UCSD-AML1 (cell line): ENCODE results near the gene KCNG4.
"Not testable (repeated sequence)": the region's sequence is repeated elsewhere in the genome, so short reads cannot be mapped to it uniquely, and the experiment has no call there.

ENCODE experiments used
- DNase-seq: peaks from one replicate; lab custom pipeline; 2025; ENCODE audit not compliant: unreplicated experiment; lab: John Stamatoyannopoulos, UW

The KCNG4 gene

DNA sequence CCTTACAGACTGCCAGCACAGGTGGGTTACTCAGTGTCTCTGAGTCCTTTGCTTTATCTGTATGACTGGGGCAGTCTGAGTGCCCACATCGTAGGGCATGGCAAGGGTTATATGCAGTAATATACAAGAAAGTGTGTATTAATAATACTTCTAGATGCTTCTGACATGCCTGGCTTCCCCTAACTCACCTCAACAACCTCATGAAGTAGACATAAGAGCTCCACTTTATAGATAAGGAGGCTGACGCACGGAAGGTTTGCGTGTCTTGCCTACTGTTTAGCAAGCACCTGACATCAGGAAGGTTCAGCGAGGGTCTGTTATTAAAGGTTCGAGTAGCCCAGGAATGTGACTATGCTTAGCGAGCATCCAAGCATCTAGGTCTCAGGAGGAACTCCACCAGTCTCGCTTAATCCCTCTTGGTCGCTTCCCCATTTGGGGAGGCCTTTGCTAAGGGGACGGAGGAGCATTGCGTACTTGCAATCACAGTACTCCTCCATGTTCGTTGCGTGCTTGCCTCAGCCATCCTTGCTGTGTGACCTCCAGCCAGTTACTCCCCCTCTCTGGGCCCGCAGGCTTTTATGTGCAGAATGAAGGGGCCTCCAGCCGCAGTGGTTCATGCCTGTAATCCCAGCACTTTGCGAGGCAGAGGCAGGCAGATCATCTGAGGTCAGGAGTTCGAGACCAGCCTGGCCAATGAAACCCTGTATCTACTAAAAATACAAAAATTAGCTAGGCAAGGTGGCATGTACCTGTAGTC lies 1.6 kb downstream of the KCNG4 start:
- DNase-seq, result no peak

DNA sequence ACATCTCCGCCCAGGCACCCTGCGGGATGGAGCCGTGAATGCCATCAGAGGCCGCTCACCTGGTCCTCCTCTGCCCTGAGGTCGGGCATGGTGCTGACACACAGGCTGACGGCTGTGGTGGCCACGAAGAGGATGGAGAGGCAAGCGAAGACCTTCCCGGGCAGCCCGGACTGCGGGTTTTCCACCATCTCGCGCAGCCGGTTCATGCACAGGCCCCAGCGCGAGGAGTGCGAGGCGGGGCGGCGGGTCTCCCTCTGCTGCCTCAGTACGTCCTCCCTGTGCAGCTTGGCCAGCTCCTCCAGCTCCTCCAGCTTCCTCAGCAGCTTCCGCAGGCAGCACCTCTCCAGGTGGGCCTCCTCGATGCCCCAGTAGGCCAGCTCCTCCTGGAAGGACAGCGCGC lies 3.1 kb downstream of the KCNG4 start:
- no peak for DNase-seq

DNA sequence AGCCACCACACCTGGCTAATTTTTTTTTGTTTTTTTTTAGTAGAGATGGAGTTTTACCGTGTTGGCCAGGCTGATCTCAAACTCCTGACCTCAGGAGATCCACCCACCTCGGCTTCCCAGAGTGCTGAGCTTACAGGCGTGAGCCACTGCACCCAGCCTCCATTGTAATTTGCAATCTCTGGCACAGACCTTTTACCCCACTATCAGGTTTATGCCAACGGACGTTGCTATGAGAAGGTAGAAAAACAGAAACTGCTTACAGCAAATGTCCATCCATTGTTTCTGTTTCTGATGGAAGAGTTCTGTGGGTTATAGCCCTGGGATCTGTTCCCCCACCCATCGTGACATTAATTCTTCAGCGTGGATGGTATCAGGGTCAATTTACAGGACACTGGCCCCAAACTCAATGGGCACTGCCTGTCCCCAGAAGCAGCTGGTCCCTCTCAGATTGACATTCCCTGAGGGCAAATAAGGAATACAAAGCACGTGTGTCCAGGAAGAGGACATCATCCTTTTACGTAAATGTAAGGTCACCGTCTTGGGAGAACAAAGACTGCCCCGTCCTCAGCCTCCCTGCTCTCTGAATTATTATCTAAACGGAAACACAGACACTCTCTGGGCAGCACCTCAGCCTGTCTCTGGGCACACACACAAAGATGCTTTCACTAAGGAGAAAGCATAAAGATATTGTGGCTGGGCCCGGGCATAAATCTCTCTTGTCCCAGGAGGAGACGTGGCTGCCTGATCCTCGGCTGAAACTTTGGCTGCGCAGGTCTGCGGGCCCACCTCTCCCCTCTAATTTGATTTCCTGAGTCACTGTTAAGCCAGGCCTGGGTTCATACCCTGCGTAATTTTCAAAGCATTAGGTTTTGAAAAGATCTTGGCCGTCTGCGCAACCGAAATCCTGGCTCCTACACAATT lies 5.2 kb downstream of the KCNG4 start:
- no peak for DNase-seq

DNA sequence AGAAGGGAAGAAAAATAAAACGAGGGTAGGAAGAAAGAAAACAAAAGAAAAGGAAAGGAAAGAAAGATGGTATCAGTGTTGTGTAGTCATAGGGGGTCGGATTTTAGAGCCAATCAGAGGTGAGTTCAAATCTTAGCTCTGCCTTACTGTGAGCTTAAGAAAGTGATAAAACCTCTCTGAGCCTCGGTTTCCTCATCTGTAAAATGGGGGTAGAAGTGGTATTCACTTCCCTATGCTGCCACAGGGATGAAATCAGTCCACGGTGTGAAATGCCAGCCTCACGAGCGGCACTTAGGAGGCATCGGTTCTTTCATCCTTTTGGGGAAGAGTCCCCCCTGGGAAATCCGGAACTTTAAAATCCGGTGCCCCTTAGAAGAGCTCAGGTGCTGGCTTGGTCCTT lies 6.1 kb downstream of the KCNG4 start:
- DNase-seq, result no peak

DNA sequence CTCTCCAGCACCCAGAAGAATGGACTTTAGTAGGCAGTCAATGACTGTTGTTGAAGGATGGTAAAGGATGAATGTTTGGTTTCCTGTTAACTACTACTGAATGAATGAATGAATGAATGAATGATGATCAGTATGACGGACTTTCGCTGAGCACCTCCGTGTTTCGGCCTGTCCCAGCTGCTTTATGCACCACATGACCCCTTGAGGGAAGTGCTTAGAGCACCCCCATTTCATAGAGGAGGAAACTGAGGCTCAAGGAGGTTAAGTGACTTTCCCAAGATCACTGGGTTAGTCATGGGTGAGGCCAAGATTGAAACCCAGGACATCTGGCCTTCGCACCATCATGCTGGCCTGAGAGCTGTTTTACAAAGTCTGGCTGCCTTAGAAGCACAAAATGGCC lies 6.8 kb downstream of the KCNG4 start:
- DNase-seq, result no peak

DNA sequence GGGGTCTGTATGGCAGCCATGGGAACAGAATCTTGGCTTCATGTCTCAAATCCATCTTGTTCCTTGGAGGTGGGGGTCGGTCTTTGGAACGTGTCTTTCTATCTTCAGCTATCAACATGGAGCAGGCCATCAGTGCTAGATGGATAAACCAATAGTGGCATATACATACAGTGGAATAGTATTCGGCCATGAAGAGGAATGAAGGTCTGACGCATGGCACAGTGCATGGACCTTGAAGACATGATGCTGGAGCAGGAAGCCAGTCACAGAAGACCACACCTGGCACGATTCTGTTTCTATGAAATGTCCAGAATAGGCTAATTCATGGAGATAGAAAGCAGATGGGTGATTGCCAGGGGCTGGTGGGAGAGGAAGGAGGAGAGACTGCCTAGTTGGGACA lies 7.8 kb downstream of the KCNG4 start:
- no peak for DNase-seq

DNA sequence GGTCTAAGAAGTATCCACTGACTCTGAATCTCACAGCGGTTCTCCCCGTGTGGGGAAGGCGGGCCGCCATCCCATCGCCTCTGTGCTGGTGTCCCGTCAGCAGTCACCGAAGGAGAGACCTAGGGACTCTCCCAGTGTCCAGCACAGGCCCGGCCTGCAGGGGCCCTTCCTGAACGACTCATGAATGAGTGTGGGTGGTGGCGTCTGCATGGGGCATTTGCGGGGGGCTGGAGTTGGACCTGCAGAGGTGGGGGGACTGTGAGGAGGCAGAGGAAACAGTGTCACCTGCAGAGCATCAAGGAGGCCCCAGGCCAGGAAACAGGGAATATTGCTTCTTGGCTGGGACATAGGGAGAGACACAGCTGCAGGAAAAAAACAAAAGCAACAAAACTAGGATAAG lies 10.3 kb downstream of the KCNG4 start:
- DNase-seq, result no peak

DNA sequence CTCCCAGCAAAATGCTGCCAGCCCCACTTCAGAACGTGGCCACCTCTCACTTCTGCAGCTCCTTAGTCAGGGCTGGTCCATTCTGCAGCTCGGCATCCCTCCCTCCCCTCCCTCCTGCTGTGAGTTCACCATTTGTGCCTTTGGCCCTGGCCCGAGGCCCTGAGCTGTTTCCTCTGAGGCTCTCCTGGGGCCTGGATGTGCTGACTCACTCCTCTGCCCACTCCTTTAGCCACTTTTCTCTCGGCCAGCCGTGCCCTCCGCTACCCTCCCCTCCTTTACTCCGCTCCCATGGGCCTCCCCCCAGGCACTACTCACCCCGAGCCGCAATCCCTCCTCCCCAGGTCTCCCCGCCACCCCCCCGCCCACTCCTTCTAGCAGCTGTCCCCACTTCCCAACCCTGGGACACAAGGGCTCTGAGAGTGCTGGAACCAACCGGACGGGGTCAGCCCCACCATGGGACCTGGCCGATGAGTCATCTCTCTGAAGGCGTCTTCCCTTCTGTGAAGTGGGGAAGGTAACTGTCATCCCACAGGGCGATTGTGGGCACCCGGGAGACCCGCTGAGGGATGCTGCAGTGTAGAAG lies 11.5 kb downstream of the KCNG4 start:
- peak; percentile 37 for DNase-seq

DNA sequence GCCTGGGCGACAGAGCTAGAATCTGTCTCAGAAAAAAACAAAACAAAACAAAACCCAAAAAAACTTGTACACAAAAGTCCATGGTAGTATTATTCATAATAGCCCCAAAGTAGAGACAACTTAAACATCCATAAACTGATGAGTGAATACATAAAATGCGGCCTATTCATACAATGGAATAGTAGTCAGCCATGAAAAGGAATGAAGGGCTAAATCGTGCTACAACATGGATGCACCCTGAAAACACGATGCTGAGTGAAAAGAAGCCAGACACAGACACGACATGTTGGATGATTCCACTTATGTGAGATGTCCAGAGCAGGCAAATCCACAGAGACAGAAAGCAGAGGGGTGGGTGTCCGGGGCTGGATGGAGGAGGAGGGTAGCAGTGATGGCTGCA lies 12.3 kb downstream of the KCNG4 start:
- DNase-seq, result no peak

DNA sequence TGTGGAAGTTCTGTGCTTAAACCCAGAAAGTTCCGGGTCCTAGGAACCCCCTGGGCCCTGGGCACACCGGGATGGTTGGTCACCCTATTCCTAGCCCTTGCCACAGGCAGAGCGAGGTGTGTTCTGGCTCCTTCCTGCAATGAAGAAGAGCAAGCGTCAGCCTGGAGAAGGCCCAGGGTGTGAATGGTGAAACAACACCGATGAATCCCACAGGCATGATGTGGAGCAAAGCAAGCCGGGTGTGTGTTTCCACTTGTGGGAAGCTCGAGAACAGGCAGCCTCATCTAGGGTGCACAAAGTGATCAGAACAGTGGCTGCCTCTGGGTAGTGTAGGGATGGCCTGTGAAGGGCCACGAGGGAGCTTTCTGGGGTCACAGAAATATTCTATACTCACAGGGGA lies 13.8 kb downstream of the KCNG4 start:
- DNase-seq, result no peak

DNA sequence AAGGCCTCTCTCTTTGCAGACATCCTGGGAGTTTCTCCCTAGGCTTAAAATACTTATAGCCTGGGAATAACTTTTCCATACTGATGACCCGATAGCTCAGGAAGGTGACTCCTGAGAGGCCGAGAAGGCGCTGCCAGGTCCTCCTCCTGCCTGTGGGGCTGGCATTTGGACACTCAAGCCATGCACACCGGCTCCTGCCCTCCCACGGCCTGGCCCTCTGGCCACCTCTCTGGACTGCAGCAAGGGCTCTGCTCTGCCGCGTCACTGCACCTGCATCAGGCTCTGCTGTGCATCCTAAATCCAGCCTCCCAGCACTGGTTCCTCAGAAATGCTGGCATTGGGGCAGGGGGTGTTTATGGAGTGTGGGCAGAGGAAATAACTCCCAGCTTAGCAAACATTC lies 14.2 kb downstream of the KCNG4 start:
- DNase-seq, result no peak

DNA sequence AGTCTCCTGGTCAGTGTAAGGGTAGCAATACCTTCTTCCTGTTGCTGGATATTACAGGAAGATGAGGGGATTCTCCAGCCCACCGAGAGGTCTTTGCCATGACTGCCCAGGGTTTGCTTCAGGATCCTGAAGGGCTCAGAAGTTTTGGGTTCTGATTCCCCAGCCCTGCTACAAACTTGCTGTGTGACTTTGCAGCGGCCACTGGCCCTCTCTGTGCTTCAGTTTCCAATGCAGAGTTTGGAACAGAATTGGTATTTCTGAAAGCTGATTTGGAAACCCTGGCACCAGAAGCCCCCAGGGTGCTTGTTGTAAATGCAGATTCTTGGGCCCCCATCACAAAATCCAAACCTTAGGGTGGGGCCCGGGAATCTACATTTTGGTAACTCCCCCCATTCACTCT lies 14.7 kb downstream of the KCNG4 start:
- DNase-seq, result no peak

DNA sequence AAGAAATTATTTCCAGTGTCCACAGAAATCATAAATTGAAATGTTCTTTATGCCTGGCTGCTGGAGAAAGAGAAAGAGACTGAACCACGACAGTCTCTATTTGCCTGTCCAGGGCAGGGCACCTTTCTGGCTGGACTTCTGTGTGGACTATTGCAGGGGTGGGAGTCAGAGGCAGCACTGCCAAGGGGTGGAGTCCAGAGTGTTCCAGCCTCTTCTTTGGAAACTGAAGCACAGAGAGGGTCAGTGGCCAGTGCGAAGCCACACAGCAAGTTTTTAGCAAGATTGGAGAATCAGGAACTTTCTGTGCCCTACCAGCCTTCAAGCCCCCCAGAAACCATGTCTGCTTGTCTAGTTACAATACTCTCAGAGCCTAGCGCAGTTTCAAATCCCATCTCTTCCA lies 15.3 kb downstream of the KCNG4 start:
- DNase-seq, result no peak

DNA sequence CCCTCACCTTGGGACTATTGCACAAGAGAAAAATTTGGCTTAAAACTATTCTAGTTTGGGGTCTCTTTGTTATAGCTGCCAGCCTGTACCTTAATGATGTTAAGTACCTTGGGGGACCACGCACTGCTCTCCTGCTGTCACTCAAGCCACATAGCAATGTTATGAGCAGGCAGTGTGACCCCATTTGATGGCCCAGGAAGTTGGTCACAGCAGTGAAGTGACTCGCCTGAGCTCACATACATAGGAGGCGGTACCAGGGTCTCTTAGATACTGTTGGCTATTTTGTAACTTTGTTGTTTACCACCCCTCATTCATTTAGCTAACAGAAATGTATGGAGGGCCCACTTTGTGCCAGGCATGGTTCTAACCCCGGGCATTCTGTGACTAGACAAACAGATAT lies 16.4 kb downstream of the KCNG4 start:
- DNase-seq, result no peak

DNA sequence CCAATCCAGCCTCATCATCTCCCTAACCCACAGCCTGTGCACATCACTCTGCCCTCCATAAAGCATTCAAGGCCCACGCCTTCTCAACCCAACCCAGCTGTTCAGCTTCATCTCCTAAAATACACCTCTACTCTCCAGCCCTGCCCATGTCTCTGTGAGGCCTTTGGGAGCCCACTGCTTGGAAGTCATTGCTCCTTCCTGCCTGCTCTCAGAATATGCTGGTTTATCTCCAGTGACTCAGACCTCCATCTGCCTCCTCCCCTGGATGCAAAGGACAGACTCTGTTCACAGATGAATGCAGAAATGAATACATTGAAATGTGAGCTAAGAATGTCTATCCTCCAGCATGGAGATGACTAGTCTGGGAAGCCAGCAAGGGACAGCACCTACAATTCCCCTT lies 19.0 kb downstream of the KCNG4 start:
- no peak for DNase-seq

DNA sequence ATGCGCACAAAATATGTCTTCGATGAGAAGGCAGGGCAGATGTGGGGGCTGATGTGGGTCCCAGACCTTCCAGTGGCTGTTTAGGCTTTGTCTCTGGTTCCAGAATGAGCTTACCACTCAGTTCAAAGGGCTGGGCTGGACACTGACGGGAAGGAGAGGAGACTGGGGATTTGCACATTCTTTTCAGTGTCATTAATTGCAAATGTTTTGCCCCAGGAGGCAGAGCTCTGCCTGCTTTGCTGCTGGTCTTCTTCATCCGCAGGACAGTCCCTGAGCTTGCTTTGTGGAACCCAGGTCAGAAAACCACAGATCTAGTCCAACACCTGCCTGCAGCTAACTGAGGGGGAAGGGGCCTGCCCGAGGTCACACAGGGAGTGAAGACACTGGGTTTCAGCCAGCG lies 20.9 kb downstream of the KCNG4 start:
- no peak for DNase-seq

DNA sequence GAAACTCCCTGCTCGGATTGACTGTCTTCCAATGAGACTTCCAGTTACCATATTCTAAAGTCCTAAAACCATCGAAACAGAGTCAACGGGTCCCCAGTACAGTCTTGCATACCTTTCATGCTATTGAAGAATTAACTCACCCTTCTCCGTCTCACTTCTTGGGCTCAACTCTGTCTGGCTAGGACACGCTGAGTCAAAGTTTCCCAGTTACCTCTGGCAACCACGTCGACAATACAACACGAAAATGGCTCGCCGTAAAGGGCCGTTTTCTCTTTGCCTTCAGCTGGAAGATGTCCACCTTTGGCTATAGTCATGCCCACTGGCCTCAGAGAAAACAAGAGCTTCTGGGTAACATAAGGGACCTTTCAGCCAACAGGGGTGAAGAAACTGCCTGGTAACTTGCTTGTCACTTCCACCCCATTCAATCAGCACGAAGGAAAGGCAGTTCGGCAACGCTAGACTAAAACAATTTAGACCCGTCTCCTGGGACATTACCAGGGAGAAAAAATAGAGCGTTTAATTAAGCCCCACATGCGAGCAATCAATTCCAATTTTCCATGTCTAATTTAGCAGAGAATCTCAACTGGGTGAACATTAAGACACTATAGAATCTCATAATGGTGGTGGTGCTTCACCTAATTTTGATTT lies 21.5 kb downstream of the KCNG4 start:
- no peak for DNase-seq

DNA sequence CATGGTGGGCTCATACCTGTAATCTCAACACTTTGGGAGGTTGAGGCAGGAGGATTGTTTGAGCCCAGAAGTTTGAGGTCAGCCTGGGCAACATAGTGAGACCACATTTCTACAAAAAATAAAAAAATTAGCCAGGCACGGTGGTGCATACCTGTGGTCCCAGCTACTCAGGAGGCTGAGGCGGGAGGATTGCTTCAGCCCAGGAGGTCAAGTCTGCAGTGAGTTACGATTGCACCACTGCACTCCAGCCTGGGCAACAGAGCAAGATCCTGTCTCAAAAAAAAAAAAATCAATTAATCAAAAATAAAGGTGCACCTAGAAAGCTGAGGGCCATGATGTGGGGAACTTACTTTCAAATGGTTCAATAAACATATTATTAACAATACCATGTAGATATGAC lies 23.7 kb downstream of the KCNG4 start:
- not testable (repeated sequence) for DNase-seq

DNA sequence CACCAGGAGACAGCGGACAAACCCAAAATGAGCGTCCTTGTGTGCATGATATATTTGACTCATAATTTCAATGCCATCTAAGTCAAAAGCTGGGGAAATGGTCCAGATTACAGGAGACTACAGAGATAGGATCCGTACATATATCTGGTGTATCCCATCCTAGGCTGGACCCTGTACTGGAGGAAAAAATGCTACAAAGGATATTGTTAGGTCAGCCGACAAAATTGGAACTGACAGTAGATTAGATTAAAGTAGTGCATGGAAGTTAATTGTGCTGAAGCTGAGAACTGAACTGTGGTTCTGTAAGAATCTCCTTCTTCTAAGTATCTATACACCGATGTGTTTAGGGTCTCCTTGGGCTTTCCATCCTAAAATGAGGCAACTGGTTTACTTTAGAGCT lies 24.3 kb downstream of the KCNG4 start:
- no peak for DNase-seq

DNA sequence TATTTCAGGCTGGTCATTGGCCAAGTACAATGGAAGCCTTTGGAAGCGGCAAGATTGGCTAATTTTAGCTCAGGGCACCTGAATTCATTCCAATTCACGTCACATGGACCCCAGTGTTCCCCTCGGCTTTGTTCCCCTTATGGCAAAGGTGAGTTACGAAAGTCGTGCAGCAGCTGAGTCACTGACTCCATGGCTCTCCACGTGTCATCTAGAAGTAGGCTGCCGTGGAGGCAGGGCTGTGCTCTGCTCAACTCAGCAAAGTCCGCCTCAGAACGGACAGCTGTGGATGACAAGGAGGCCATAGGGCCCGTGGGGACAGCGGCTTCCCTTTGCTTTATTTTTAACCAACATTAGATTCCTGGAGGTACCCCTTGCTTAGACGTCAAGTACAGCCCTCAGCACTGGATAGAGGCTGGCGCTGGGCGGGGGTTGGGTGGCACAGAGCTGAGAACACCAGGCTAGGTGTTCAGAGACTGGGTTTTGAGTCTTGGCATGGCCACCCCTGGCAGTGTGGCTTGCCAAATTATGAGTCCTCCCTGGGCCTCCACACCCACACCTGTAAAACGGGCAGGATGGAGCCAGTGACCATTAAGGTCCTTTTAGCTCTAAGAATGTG lies 25.3 kb downstream of the KCNG4 start:
- DNase-seq, result no peak

DNA sequence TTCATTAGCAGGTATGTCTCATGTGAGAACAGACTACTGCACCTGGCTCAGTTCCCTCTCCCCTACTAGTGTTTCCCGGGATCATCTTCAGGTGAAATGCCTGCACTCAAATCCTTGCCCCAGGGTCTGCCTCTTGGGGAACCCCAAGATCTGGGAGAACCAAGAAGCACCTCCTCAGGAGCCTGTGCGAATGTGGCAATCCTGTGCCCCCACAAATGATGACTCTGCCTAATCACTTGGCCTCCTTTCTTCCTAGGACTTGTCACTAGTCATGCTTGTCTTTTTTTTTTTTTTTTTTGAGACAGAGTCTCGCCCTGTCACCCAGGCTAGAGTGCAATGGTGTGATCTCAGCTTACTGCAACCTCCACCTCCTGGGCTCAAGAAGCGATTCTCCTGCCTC lies 27.2 kb downstream of the KCNG4 start:
- DNase-seq, result no peak
